ENCODE results near the gene IGSF21.

- TF ChIP-seq POLR2A (IDR thresholded peaks at IDR 0.05) (no peak), CTCF (IDR thresholded peaks at IDR 0.05) (no peak)
Measured at GRCh38 chr1:18351735-18352134, 244.1 kb downstream of the IGSF21 start.
